GM21526 (cell line): ENCODE data around the gene PTMS.
A peak's percentile ranks its signal among the peaks of the same experiment; 100 is the strongest.

Source experiments
- ATAC-seq: cut with Tn5 transposase; IDR thresholded peaks from one replicate; pipeline ENCODE4 v1.9.1; 2021; ENCODE audit warnings: moderate library complexity; ENCODE audit not compliant: unreplicated experiment, low FRiP score

The PTMS gene

GRCh38 chr12:6771091-6771495 lies 4.9 kb downstream of the PTMS start:
- ATAC-seq = no peak

GRCh38 chr12:6771509-6772330 lies 5.6 kb downstream of the PTMS start:
- ATAC-seq = no peak

DNA sequence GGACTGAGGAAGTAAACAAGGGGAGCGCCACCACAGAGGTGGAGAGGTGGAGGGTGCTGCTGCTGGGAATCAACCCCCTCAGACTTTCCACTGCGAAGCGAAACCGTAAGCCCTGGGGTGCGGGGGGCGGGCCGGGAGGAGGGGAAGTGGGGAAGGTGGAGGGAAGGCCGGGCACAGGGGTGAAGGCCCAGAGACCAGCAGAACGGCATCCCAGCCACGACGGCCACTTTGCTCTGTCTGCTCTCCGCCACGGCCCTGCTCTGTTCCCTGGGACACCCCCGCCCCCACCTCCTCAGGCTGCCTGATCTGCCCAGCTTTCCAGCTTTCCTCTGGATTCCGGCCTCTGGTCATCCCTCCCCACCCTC lies 6.2 kb downstream of the PTMS start, which contains the start of gene LAG3:
Gene LAG3, plus strand, starts transcription at position 190 of the 365 bp plus-strand sequence. CDS start 333 bp downstream, outside the sequence.
- ATAC-seq = no peak

GRCh38 chr12:6772726-6773589 lies 6.8 kb downstream of the PTMS start:
- no peak for ATAC-seq

DNA sequence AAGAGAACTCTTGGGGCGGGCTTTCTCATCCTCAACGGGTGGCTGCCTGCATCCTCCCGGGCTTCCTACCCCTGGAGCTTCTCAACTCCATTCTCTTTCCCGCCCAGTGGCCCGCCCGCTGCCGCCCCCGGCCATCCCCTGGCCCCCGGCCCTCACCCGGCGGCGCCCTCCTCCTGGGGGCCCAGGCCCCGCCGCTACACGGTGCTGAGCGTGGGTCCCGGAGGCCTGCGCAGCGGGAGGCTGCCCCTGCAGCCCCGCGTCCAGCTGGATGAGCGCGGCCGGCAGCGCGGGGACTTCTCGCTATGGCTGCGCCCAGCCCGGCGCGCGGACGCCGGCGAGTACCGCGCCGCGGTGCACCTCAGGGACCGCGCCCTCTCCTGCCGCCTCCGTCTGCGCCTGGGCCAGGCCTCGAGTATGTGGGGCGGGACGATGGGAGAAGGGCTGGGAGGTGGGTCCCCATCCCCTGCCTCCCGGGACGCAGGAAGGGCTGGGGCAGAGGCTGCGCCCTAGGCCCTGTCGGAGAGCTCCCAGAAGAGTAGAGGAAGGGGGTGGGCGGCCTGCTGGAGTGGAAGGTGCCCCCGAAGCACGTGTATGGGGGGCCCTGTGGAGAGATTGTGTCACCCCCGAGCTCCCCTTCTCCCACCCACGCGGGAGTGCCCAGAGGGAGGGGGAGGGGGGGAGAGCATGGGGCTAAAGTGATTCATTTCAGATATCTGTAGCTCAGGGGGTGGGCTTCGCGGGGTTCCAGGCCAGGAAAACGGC lies 7.6 kb downstream of the PTMS start:
- ATAC-seq = no peak

DNA sequence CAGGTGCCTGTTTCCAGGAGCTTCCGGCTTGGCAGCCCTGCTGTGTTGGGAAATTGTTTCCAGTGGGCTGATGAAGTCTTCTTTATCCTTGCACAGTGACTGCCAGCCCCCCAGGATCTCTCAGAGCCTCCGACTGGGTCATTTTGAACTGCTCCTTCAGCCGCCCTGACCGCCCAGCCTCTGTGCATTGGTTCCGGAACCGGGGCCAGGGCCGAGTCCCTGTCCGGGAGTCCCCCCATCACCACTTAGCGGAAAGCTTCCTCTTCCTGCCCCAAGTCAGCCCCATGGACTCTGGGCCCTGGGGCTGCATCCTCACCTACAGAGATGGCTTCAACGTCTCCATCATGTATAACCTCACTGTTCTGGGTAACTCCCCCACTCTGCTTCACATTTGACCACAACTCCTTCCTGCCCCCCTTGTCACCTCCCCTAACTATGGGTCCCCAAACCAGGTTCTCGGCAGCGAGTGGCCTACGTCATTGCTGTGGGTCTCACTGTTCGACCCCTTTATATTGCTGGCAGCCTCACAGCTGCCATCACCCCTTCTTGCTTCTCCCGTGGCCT lies 8.4 kb downstream of the PTMS start:
- no peak for ATAC-seq

DNA sequence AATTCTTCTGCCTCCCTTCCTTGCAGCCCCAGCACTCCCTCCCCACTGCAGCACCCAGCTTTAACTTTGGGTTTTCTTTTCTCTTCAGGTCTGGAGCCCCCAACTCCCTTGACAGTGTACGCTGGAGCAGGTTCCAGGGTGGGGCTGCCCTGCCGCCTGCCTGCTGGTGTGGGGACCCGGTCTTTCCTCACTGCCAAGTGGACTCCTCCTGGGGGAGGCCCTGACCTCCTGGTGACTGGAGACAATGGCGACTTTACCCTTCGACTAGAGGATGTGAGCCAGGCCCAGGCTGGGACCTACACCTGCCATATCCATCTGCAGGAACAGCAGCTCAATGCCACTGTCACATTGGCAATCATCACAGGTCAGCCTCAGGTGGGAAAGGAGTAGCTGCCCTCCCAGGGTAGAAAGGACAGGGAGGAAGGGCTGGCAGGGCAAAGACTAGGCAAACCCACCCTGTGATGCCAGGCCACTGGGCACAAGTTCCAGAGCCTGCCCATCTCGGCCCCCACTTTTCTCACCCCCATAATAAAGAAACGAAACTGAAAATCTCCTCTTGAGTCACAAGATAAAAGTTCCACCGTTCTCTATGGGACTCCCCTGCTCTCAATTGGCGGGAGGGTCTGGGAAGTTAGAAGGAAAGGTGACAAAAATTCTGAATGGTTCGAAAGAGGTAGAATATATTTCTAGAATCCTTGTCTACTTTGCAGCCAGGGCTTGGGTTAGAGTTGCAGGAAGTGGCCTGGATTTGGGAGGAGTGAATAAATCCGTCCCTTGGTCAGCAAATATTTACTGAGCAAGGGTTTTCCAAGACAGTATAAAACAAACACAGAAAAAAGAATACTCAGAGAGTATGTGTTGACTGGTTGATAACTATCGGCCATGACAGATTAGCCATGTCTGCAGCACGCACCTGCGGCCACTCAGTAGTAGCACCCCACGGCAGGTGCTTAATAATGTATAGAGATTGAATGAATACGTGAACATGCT lies 9.3 kb downstream of the PTMS start:
- no peak for ATAC-seq

DNA sequence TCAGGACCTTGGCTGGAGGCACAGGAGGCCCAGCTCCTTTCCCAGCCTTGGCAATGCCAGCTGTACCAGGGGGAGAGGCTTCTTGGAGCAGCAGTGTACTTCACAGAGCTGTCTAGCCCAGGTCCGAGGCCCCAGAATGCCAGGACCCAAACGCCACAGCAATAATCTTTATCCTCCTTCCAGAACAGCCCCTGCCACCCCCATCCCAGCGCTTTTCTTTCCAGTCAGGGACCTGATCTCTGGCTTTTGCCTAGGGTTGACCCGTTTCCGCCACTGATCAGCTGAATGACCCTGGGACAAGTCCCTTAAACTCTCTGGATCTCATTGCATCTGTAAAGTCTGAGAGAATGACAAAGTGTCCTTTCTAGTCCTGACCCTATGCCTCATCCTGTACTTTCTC lies 11.2 kb downstream of the PTMS start:
- ATAC-seq = no peak

- no peak for ATAC-seq
Measured at GRCh38 chr12:6778217-6778573, 12.0 kb downstream of the PTMS start.

- peak; percentile 51 for ATAC-seq
Measured at GRCh38 chr12:6778574-6779550, 12.7 kb downstream of the PTMS start.

DNA sequence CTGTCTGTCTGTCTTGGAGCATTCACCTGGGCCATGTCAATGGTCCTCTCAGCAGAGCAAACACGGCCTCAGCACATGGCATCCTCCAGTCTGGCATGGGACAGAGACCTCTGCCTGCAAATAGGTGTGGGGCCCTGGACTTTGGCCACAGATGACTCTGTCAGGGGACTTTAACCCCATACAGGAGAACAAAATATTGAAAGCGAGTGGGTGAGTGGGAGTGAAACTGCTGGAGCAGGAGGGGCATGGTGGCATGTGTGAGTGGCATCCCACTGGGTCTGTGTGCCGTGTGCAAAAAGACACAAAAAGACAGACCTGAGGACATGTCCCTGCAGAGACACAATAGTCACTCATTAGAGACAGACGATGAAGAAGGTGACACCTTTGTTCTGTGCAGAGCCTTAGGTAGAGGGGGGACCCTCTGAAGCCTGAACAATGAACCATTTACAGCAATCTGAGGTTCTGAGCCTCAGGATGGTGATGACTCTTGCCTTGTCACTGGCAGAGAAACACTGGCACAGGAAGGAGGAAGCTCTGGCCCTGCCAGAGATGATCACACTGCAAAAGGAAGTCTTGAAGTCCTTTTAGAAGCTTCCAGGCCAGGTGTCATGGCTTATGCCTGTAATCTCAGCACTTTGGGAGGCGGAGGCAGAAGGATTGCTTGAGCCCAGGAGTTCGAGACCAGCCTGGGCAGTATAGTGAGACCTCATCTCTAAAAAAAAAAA lies 13.7 kb downstream of the PTMS start:
- no peak for ATAC-seq

GRCh38 chr12:6780573-6780972 lies 14.4 kb downstream of the PTMS start:
- no peak for ATAC-seq

GRCh38 chr12:6782119-6782518 lies 16.0 kb downstream of the PTMS start:
- no peak for ATAC-seq

DNA sequence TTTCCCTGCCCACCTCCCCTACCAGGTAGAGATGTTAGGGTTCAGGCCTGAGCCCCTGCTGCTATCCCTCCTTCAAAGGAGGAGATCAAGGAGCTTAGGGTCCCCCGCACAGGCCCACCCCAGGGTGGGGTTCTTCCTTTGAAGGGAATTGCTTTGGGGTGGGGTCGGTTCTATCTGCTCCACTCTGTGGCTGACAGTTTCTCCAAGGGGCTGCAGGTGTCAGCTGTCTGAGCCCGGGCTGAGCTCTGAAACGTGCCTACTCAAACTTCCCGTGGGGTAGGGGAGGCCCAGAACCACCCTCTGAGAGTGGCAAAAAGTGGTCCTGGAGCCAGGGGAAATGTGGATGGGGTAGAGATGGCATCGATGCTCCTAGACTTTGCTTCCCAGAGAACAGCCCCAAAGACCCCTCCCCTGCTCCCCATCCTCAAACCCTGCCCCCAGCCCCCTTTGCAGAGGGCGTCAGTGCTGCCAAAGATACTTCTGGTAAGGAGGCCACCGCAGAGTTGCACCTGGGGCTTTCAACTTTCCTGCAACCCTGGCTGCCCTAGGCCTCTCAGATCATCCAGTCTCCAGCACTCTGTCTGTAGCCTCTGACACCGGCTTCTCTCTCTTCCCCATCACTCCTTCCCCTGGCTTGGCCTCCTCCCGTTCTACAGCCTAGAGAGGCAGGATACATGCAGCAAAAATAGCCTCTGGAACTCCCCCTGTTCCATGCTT lies 16.8 kb downstream of the PTMS start:
- ATAC-seq = no peak

- no peak for ATAC-seq
Measured at GRCh38 chr12:6783828-6784227, 17.7 kb downstream of the PTMS start.

DNA sequence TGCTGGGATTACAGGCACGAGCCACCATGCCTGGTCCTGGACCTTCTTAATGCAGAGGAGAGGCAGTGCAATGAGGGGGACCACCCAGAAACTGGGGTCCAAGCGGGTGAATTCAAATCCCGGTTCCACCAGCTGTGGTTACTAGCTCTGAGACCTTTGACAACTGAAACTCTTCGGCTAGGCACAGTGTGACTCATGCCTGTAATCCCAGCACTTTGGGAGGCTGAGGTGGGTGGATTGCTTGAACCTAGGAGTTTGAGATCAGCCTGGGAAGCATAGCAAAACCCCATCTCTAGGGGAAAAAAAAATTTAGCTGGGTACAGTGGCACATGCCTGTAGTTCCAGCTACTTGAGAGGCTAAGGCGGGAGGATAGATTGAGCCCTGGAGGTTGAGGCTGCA lies 18.1 kb downstream of the PTMS start:
- ATAC-seq = no peak

DNA sequence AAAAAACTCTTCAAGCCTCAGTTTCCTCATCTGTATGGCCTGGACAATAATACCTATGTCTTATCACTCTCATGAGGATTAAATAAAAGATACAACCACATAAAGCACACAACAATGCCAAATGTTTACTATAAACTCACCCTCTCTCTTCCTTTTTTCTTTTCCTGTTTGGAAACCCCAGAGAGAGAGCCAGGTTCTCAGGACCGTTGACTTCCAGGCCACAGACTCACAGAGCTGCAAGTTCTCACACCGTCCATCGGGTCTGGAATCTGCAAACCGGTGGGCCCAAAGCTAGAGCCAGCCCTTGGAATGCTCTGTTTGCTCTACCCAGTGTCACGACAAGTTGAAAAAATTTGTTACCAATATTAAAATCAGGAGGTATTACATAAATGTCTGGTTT lies 18.6 kb downstream of the PTMS start:
- no peak for ATAC-seq
